Activated CD8-positive, alpha-beta memory T cell treated with anti-CD3 and anti-CD28 coated beads, Interleukin-2, amount 10 ng/mL, durations not matched to agents 7 days and 5 days (primary cell): ENCODE data around the gene RUNDC3A. TPM values are rescaled to one million over a fixed set of nuclear protein-coding genes. Genes with fewer than 3 reads are reported as not detected.
"Not testable (repeated sequence)": the region's sequence is repeated elsewhere in the genome, so short reads cannot be mapped to it uniquely, and the experiment has no call there.

ENCODE experiments used
- ATAC-seq: fragments of 150-1000 bp; cut with Tn5 transposase; one replicate; pipeline ENCODE4 v1.10.0; 2021; ENCODE audit warnings: moderate library complexity
- CTCF ChIA-PET: fragments of 350-600 bp; sonication (Branson Sonifier 250); formaldehyde crosslinking; loops from one replicate; lab custom pipeline; 2021; ENCODE audit warnings: antibody characterized with exemption; lab: Charles Lee
- DNase-seq: peaks from one replicate; pipeline ENCODE4 v3.0.0-alpha.2; 2020
- H3K27ac Mint-ChIP-seq: one replicate; pipeline ENCODE4 v1.8.0; 2021; ENCODE audit warnings: mild to moderate bottlenecking, mixed read lengths
- H3K27me3 Mint-ChIP-seq: one replicate; pipeline ENCODE4 v1.8.0; 2021; ENCODE audit warnings: mixed read lengths
- H3K36me3 Mint-ChIP-seq: one replicate; pipeline ENCODE4 v1.8.0; 2021; ENCODE audit warnings: mild to moderate bottlenecking, mixed read lengths
- H3K4me1 Mint-ChIP-seq: one replicate; pipeline ENCODE4 v1.8.0; 2021; ENCODE audit warnings: mixed read lengths
- H3K4me3 Mint-ChIP-seq: one replicate; pipeline ENCODE4 v1.8.0; 2021; ENCODE audit warnings: mild to moderate bottlenecking, moderate library complexity, mixed read lengths
- H3K9me3 Mint-ChIP-seq: one replicate; pipeline ENCODE4 v1.8.0; 2022; ENCODE audit warnings: low read depth, mixed read lengths
- total RNA-seq, 2 experiments: library from RNA; stranded (reverse); gene quantifications; one replicate each; pipeline ENCODE4 v1.2.3, GENCODE V29; 2021

Gene RUNDC3A
- total RNA-seq, 2 experiments from 2014 or later = 0.18 TPM; not detected in 1

DNA sequence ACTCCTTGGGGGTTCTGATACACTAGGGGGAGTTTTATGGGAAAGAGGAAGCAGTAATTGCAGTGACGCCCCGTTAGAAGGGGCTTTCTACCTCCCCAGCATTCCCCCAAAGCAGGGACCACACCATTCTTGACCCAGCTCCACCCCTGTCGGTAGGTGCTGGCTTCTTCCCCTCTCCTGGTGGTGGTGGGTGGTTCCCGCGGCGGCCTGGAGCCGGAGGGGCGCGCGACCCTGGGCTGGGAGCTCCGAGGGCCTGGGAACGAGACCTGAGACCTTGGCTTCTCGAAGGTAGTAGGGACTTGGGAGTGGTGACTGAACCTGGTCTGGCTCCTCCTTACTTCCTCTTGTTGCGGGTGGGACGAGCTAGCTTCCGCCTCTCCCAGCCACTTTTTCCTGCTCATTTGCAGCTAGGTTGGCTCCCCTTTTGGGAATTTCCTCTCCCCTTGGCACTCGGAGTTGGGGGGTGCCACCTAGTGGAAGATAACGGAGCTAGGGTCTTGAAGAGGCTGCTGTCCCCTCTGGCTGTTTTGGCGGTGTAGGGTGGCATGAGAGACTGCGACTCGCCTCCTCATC, 37.1 kb downstream of the RUNDC3A start:
- peak; percentile 64 for DNase-seq

DNA sequence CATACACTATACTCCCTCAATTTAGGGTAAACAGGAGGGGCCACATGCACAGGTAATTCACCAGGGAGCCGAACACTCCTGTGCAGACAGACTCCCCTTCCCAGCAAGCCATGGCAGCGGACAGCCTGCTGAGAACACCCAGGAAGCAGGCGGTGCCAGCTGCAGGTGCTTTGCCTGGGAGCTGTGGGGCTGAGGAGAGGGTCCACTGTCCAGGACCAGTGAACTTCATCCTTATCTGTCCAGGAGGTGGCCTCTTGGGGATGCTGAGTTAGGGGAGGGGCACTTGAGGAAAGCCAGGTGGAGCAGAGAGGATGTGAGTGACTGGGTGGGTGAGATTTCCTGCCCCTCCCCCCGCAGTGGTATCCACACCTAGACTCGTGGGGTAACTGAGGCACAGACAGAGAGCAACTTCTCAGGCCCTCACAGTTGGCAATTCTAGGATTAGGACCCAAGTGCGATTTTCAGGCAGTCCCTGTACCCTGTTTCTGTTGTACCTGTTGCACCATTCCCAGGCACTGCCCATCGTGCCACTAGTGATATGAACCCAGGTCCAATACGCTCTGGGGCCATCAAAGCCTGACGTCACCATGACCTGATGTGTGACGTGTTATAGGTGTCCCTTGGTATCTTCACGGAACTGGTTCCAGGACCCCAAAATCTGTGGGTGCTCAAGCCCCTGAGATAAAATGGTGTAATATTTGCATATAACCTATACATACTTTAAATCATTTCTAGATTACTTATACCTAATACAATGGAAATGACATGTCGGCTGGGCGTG, 37.9 kb downstream of the RUNDC3A start:
- Mint-ChIP-seq H3K36me3 (no peaks in the 10 kb centered on the region), H3K27ac (no peak overlapping the region), H3K9me3 (no peaks in the 10 kb centered on the region), H3K27me3 (peaks cover 11% of the 10 kb centered on the region), H3K4me3 (peak overlapping the region; percentile 82), H3K4me1 (peaks cover 33% of the 10 kb centered on the region)
- ATAC-seq = no peak
- no peak for DNase-seq
- CTCF ChIA-PET = interaction anchor here (0.6 to 5.6 kb wide), 31 partner anchors 9 to 331 kb away, joined by 3 to 40 read pairs (median 4); partner anchors contain the start of genes FAM171A2, HDAC5, RUNDC3A and TMEM101

More for the DNA sequence above, 37.1 kb downstream of the RUNDC3A start:
- Mint-ChIP-seq H3K9me3 (no peaks in the 10 kb centered on the region), H3K27me3 (peaks cover 11% of the 10 kb centered on the region), H3K27ac (peak overlapping the region; percentile 9), H3K4me3 (peak overlapping the region; percentile 82), H3K4me1 (peaks cover 31% of the 10 kb centered on the region), H3K36me3 (no peaks in the 10 kb centered on the region)
- CTCF ChIA-PET = interaction anchor here (0.6 to 3.4 kb wide), 33 partner anchors 9 to 331 kb away, joined by 3 to 40 read pairs (median 4); partner anchors contain the start of genes FAM171A2, HDAC5, RUNDC3A and TMEM101
- peak; percentile 22 for ATAC-seq

GRCh38 chr17:44347206-44348055, 39.0 kb downstream of the RUNDC3A start:
- Mint-ChIP-seq H3K27me3 (peaks cover 11% of the 10 kb centered on the region), H3K4me1 (peaks cover 33% of the 10 kb centered on the region)
- H3K4me3 Mint-ChIP-seq, H3K36me3 Mint-ChIP-seq, ATAC-seq, H3K9me3 Mint-ChIP-seq, H3K27ac Mint-ChIP-seq, DNase-seq: not testable (repeated sequence)
- CTCF ChIA-PET = interaction anchor here (0.7 to 5.6 kb wide), 7 partner anchors 15 to 224 kb away, joined by 3 to 35 read pairs (median 4); partner anchors contain the start of genes FAM171A2 and HDAC5

- H3K9me3 Mint-ChIP-seq = no peaks in the 10 kb centered on the region
- H3K36me3 Mint-ChIP-seq = peaks cover 5% of the 10 kb centered on the region
- DNase-seq = peak; percentile 58
- peaks cover 36% of the 10 kb centered on the region for H3K4me1 Mint-ChIP-seq
- no peak for ATAC-seq
- H3K27me3 Mint-ChIP-seq = peaks cover 8% of the 10 kb centered on the region
- no peak overlapping the region for H3K27ac Mint-ChIP-seq
- CTCF ChIA-PET = interaction anchor here (0.7 to 5.6 kb wide), 6 partner anchors 15 to 225 kb away, joined by 3 to 35 read pairs (median 6); partner anchors contain the start of genes FAM171A2 and HDAC5
- no peak overlapping the region for H3K4me3 Mint-ChIP-seq
These were observed 40.0 kb downstream of the RUNDC3A start for GRCh38 chr17:44348234-44348987.

DNA sequence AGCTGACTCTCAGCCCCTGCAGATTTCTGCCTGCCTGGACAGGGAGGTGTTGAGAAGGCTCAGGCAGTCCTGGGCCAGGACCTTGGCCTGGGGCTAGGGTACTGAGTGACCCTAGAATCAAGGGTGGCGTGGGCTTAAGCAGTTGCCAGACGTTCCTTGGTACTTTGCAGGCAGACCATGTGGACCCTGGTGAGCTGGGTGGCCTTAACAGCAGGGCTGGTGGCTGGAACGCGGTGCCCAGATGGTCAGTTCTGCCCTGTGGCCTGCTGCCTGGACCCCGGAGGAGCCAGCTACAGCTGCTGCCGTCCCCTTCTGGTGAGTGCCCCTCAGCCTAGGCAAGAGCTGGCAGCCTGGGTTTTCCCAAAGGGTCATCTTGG, 40.6 kb downstream of the RUNDC3A start:
- H3K27me3 Mint-ChIP-seq = peaks cover 6% of the 10 kb centered on the region

GRCh38 chr17:44349553-44350070, 41.2 kb downstream of the RUNDC3A start:
- ATAC-seq (no peak), DNase-seq (no peak)
- no peak overlapping the region for H3K4me3 Mint-ChIP-seq
- H3K27me3 Mint-ChIP-seq = peaks cover 6% of the 10 kb centered on the region
- H3K9me3 Mint-ChIP-seq = no peaks in the 10 kb centered on the region
- no peak overlapping the region for H3K27ac Mint-ChIP-seq
- H3K4me1 Mint-ChIP-seq = peaks cover 34% of the 10 kb centered on the region
- peaks cover 5% of the 10 kb centered on the region for H3K36me3 Mint-ChIP-seq
- CTCF ChIA-PET = interaction anchor here (0.8 to 6.2 kb wide), 9 partner anchors 11 to 146 kb away, joined by 3 to 64 read pairs (median 11); partner anchors contain the start of gene FAM171A2

More for the DNA sequence above, 40.6 kb downstream of the RUNDC3A start:
- Mint-ChIP-seq H3K4me1 (peaks cover 36% of the 10 kb centered on the region), H3K9me3 (no peaks in the 10 kb centered on the region), H3K36me3 (peaks cover 5% of the 10 kb centered on the region), H3K27ac (no peak overlapping the region), H3K4me3 (no peak overlapping the region)
- CTCF ChIA-PET = interaction anchor here (2.1 to 6.1 kb wide), 3 partner anchors 14 to 139 kb away, joined by 4 to 64 read pairs (median 35); partner anchors contain the start of gene FAM171A2
- ATAC-seq (no peak), DNase-seq (no peak)

DNA sequence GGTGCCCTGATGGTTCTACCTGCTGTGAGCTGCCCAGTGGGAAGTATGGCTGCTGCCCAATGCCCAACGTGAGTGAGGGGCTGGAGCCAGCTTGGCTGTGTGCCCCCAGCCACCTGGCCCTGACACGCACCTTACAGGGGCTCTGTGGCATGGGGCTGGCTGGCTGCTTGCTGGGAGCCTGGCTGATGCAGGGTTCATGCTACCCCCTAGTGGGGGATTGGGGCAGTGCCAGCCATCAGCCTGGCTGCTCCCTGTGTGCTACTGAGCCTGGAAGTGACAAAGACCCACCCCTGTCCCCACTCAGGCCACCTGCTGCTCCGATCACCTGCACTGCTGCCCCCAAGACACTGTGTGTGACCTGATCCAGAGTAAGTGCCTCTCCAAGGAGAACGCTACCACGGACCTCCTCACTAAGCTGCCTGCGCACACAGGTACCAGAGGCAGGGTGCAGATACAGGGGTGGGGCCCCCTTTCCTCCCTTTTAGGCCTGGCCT, 42.4 kb downstream of the RUNDC3A start:
- peaks cover 12% of the 10 kb centered on the region for H3K27me3 Mint-ChIP-seq
- ATAC-seq = peak; percentile 79
- H3K27ac Mint-ChIP-seq = no peak overlapping the region
- H3K4me3 Mint-ChIP-seq = no peak overlapping the region
- peak; percentile 81 for DNase-seq
- no peaks in the 10 kb centered on the region for H3K9me3 Mint-ChIP-seq
- peaks cover 5% of the 10 kb centered on the region for H3K36me3 Mint-ChIP-seq
- CTCF ChIA-PET = interaction anchor here (0.6 to 6.2 kb wide), 19 partner anchors 9 to 404 kb away, joined by 3 to 64 read pairs (median 4); partner anchors contain the start of gene FAM171A2
- H3K4me1 Mint-ChIP-seq = peaks cover 25% of the 10 kb centered on the region

GRCh38 chr17:44351464-44351863, 43.1 kb downstream of the RUNDC3A start:
- CTCF ChIA-PET = interaction anchor here (0.7 to 6.2 kb wide), 11 partner anchors 9 to 405 kb away, joined by 3 to 64 read pairs (median 8); partner anchors contain the start of gene FAM171A2
- no peak for ATAC-seq
- no peak for DNase-seq
- Mint-ChIP-seq H3K4me1 (peaks cover 18% of the 10 kb centered on the region), H3K27me3 (peaks cover 12% of the 10 kb centered on the region), H3K27ac (no peak overlapping the region), H3K36me3 (peaks cover 5% of the 10 kb centered on the region), H3K9me3 (no peaks in the 10 kb centered on the region), H3K4me3 (no peak overlapping the region)

DNA sequence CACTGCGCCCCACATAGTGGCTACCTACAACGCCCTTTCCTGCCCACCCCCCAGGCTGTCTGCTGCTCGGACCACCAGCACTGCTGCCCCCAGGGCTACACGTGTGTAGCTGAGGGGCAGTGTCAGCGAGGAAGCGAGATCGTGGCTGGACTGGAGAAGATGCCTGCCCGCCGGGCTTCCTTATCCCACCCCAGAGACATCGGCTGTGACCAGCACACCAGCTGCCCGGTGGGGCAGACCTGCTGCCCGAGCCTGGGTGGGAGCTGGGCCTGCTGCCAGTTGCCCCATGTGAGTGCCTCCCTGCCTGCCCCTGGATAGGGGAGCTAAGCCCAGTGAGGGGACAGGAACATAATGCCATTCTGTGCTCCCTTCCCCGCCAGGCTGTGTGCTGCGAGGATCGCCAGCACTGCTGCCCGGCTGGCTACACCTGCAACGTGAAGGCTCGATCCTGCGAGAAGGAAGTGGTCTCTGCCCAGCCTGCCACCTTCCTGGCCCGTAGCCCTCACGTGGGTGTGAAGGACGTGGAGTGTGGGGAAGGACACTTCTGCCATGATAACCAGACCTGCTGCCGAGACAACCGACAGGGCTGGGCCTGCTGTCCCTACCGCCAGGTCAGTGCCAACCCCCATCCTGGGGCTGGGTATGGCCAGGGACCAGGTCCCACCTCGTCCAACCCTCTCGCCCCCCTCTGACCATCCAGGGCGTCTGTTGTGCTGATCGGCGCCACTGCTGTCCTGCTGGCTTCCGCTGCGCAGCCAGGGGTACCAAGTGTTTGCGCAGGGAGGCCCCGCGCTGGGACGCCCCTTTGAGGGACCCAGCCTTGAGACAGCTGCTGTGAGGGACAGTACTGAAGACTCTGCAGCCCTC, 43.8 kb downstream of the RUNDC3A start:
- H3K9me3 Mint-ChIP-seq = no peaks in the 10 kb centered on the region
- no peak for DNase-seq

GRCh38 chr17:44352828-44353671, 44.6 kb downstream of the RUNDC3A start:
- Mint-ChIP-seq H3K36me3 (peaks cover 5% of the 10 kb centered on the region), H3K27ac (no peak overlapping the region), H3K4me1 (peaks cover 14% of the 10 kb centered on the region), H3K27me3 (peaks cover 12% of the 10 kb centered on the region), H3K9me3 (no peaks in the 10 kb centered on the region), H3K4me3 (peak overlapping the region; percentile 43)
- CTCF ChIA-PET = interaction anchor here (1.2 to 6.2 kb wide), 7 partner anchors 11 to 170 kb away, joined by 3 to 64 read pairs (median 6); partner anchors contain the start of gene FAM171A2
- ATAC-seq (no peak), DNase-seq (no peak)

More for the DNA sequence above, 43.8 kb downstream of the RUNDC3A start:
- Mint-ChIP-seq H3K4me1 (peaks cover 18% of the 10 kb centered on the region), H3K27me3 (peaks cover 12% of the 10 kb centered on the region), H3K36me3 (peaks cover 5% of the 10 kb centered on the region), H3K4me3 (no peak overlapping the region), H3K27ac (no peak overlapping the region)
- CTCF ChIA-PET = interaction anchor here (1.1 to 6.2 kb wide), 9 partner anchors 10 to 201 kb away, joined by 3 to 64 read pairs (median 11); partner anchors contain the start of gene FAM171A2
- no peak for ATAC-seq
